Activated T-cell treated with anti-CD3 and anti-CD28 coated beads for 24 hours (primary cell): ENCODE measurements around the gene TMEM37.

Source experiments
- DNase-seq: peaks from one replicate; pipeline ENCODE4 v3.0.0-alpha.2; 2020; ENCODE audit warnings: low read depth

The TMEM37 gene

DNA sequence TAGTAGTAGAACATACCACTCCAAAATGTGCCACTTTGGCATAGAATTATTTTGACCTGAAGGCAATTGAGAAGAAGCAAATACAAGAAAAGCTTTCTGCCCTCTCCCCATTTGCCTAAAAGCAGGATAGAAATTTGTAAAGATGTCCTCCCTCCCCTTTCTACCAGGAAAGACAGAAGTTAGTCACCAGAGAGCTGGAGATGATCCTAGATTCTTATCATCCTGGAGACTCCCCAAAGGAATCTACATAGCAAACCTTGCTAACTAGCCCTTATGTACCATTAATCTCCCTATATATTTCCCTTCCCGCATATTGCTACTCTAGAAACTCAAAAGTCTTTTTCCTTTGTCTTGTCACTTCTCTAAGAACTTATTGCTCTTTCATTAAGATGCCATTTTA is 12.6 kb upstream of the TMEM37 start:
- DNase-seq = no peak

DNA sequence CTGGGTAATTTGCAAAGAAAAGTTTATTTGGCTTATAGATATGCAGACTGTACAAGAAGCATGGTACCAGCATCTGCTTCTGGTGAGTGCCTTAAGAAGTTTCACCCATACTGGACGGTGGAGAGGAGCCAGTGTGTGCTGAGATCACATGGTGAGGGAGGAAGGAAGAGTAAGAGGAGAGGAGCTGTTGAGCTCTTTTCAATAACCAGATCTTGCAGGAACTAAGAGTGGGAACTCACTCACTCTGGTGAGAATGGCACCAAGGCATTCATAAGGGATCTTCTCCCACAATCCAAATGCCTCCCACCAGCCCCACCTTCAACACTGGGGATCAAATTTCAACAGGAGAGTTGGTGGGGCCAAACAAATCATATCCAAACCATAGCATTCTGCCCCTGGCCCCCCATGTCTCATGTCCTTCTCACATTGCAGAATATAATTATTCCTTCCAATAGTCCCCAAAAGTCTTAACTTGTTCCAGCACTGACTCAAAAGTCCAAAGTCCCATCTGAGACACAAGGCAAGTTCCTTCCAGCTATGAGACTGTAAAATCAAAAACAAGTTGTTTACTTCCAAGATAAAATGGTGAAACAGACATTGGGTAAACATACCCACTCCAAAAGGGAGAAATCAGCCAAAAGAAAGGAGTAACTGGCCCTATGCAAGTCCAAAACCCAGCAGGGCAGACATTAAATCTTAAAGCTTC is 11.7 kb upstream of the TMEM37 start:
- DNase-seq = no peak

DNA sequence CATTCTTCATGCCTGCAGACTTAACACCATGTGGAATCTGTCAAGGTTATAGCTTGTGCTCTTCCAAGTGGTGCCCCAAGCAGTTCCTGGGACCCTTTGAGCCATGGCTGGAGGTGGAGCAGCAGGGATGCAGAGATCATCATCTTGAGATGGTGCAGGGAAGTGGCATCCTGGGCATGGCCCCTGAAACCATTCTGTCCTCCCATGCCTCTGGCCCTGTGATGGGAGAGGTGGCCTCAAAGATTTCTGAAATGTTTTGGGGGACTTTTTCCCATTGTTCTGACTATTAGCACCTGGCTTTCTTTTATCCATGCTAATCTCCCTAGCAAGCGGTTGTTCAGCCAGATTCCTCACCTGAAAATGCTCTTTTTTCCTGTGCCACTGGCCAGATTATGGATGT is 10.3 kb upstream of the TMEM37 start:
- DNase-seq = no peak

DNA sequence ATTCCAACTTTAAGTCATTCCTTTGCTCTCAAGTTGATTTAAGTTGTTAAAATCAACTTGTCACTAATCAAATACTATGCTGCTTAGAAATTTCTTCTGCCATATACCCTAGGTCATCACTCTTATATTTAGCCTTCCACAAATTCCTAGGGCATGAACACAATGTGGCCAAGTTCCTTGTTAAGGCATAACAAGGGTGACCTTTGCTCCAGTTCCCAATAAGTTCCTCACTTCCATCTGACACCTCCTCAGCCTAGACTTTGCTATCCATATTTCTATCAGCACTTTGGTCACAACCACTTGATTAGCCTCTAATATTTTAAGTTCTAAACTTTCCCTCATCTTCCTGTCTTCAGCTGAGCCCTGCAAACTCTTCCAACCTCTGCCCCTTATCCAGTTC is 9.9 kb upstream of the TMEM37 start:
- no peak for DNase-seq

DNA sequence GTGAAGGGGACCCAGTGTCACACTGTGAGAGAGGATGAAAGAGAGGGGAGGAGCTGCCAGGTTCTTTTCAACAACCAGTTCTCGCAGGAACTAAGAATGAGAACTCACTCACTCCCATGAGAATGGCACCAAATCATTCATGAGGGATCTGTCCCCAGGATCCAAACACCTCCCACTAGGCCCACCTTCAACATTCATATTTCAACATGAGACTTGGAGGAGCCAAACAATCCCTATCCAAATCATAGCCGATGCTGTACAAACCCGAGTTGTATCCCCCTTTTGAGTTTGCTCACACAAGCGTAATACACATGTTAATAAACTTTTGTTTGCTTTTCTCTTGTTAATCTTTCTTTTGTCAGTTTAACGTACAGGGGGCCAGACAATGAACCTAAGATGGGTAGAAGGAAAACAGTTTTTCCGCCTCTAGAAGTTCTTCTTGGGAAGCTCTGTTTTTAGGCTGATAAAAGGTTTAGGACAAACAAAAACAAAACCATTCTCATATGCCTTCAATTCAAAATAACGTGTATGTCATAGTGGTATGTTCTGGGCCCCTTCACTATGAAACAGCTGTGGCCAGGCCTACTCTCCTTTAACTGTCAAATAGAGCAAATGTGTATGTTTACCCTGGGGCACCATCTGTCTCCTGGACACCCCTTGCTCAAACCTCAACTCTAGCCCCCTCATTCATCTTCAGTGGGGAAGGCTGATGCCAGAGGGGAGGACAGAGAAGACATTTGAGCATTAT is 9.1 kb upstream of the TMEM37 start:
- DNase-seq = no peak

DNA sequence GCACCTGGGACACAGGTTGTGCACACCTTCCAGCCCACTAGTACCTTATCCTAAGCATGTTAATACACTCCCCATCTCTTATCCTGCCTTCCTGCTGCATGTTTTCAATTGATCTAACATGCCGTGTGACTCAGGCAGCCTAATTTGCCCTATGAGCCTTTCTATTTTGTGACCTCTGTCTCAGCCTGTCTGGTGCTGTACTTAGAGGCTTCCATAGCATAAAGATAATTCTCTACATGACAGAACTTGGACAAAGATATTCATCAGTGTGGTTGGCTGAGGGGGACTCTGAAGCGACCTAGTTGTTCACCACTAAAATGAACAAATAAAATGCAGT is 8.6 kb upstream of the TMEM37 start:
- DNase-seq = no peak

DNA sequence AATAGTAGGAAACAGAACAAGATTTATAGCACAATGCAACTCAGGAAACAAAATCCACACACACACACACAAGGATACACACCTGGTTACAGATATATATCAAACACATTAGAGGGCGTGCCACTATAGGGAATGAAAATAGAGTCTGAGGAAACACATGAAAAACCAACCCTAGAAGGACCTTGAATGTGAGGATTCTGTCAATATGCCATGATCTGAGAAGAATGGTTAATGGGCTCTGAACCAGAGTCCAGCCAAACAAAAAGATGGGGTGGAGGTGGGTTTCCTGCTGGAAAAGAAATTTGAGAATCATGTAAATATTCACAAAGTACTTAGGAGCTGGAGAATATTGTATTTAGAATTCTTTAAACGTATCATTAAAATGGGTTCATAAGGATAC is 7.8 kb upstream of the TMEM37 start:
- no peak for DNase-seq

DNA sequence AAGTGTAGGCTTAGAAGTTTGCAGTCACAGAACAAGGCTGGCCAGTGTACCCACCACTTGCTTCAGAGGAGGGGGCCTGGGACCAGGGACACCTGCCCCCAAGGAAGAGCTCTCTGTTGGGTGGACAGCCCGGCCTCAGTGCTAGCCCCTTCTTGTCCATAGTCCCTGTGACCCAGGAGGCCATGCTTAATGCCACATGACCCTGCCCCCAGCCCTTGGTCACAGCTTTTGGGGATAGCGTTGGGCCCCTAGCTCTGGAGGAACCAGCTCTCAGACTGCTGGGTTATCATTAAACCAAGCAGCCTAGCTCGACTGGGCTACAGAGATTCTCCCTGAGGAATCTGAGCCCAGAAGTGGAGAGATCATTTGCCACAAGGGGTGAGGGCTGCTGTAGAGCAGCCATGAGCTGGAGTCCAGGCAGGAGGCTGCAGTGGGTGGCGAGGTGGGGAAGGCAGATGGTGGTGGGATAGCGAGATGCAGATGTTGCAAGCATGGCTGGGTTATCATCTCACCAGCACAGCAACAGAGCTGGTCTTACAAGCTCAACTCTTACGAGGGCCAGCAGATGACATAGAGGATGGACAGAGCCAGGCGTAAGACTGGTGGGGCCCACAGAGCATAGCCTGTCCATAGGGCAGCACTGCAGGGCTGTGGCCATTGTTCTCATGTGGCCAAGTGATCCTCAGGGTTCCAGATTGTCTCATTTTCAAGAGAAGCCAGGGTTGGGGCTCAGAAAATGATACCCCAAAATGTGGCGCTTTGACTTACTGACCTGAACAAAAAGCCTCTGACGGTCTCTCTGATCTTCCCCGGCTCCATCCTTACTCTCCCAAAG is 7.2 kb upstream of the TMEM37 start:
- no peak for DNase-seq

DNA sequence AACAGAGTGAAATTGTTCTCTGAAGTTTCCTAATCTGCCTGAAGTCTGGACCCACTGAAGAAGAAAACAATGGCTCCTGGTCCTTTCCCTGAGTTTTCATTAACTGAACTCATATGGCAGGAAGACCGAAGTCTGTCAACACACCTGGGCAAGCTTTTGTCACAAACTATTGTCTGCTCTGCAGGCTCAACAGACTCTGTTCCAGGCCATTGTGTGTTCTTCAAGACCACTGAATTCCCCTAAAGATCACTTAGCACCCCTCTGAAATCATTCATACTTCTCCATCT is 6.6 kb upstream of the TMEM37 start:
- DNase-seq = no peak

DNA sequence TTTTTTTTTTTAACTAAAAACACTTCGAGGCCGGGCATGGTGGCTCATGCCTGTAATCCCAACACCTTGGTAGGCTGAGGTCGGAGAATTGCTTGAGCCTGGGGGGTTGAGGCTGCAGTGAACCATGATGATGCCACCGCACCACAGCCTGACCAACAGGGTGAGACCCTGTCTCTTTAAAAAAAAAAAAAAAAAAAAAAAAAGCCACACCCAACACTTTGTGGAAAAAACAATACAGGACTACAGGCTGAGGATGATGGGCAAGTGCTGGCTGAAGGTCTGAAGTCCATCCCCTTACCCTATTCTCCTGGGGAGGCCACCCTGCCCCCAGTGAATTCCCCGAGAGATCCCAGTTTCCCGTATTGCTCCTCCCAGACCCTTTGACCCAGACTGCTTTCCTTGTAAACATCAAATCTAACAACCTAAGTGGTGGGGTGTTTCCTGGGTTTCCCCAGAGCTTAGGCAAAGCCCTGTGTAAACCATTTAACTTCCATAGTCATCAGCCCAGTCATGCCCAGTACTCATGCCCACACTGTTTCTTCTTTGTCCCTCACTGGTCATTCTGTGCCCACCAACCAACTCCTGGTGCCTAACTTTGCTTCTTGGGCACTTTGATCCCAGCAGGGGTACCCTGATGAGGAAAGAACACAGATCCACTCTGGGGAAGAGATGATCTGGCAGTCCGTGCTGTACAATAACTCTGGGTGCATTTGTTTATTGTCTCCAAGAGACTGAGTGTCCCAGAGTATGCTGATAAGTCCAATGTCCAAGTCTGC is 5.8 kb upstream of the TMEM37 start:
- DNase-seq = no peak

DNA sequence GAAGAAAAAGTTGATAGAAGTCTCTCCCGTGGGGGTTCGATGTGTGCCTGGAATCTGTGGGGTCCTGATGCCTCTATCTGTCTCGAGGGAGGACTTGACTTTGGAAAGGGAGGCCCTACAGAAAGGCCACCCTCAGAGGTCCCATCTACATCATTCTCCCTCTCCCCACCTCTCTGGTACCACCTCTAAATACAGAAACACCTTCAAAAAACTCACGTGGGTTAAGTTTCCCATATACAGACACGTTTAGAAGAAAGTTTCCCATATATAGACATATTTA is 5.3 kb upstream of the TMEM37 start:
- DNase-seq = no peak

DNA sequence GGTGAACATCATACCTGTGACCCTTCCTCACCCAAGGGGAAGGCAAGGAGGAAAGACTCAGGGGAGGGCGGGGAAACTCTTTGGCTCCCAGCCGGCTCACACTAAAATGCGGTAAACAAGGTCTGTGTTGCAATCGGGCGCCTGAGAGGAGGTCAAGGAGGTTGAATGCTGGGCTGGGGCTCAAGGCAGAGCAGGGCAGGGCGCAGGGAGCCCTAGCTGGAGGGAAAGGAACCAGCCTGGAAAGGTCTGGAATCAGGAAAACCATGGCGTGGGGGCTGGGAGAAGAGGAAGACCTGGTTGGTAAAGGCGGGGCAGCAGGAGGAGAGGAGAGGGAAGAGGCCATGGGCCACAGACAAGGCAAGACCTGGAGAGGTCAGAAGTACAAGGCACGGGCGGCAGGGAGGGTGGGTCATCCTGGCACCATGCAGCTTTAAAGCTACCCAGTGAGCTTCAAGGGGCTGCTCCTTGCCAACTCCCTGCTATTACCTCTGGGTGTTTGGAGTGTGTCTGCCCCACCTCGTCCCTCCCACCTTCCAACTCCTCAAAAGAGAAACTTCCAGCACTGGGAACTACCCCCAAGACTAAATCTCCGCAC is 4.8 kb upstream of the TMEM37 start:
- no peak for DNase-seq

DNA sequence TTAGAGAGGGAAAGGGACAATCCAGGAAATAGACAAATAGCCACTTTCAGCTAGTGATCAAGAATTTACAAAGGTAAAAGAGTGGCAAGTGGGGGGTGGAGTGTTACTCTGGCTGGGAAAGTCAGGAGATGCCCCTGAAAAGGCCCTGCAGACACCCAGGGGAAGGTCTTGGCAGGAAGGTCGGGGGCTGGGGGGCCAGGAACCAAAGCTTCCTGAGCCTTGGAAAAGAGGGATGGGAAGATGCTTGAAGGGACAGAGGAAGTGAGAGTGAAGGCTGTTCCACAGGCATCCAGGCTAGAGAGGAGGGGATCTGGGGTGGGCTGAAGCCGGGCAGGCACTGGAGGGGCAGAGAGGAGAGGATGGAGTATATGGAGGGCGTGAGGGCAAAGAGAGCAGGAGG is 3.9 kb upstream of the TMEM37 start:
- no peak for DNase-seq

DNA sequence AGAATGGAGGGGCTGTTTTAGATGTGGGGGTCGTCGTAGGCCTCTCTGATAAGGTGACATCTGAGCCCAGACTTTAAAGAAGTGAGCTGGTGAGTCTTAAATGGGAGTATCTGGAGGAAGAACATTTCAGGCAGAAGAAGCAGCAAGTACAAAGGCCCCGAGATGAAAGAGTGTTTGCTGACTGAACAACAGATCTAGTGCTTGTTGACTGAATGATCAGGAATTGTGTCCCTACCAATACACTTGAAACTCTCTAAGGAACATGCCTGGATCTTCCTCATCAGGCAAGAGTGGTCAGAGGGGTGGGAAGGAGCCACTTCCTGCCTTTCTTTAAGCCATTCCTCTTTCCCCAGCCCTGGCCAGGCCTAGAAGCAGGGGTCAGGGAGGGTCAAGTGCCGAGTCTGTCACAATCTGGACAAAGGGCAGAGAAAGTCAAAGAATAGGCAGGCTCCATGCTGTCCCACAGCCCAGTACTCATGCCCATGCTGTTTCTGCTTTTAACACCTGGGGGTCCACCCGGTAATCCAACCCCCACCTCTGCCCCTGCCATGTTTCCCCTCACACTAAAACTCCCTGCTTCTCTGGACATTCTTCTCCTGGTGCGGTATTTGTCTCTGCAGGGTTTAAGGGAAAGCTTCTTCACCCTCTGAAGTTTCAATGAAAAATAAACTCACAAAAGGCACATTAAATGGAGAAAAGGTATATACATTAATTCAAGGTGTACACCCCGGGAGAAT is 3.0 kb upstream of the TMEM37 start:
- DNase-seq = no peak

DNA sequence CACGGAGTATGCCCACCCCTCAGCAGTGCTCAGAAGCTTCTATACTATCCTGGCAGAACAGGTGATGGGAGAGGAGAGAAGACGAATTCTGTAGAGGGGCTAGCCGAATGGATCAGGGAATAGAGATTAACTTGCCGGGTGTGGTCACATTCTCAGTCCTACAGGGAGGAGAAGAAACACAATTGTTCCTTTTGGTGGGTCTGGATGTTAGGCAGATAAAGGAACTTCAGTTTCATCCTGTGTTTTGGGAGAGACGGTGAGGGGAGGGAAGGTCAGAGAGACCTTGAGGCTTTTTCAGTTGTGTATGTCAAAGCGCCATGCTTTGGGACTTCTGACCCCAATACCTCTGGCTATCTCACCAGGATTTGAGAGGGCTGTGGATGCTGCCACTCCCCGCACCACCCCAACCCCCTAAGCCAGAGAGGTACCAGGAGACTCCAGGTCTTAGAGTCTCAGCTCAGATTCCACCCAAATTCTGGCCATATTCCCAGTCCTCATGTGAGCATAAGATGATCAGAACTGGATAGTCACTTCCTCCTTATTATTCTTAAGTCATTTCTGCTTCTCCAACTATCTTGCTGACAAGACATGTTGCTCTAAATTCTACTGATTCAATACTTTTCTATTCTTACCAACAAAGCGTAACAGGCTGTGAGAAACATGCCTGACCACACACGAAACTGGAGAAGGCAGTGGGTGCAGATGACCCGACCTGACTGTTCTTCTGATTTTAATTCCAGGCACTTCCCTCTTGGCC is 2.3 kb upstream of the TMEM37 start:
- DNase-seq = no peak

DNA sequence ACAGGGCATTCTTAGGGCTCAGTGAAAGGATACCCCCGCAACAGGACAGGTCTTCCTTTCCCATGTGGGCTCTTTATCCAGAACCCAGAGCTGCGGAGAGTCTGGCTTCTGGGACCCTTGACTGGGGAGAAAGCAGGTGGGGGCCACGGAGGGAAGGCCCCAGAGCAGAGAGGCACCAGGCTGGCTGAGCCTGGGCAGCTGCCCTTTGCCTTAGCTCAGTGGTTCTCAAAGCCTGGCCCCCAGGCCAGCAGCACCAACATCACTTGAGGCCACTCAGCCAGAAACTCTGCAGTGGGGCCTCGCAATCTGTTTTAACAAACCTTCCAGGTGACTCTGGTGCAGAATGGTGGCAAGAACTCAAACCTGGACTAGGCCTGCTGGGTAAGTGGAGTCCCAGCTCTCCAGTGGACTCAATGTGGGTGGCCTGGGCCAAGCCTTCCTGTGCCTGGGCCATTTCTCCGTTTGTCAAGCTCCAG is 1.6 kb upstream of the TMEM37 start:
- DNase-seq = no peak

DNA sequence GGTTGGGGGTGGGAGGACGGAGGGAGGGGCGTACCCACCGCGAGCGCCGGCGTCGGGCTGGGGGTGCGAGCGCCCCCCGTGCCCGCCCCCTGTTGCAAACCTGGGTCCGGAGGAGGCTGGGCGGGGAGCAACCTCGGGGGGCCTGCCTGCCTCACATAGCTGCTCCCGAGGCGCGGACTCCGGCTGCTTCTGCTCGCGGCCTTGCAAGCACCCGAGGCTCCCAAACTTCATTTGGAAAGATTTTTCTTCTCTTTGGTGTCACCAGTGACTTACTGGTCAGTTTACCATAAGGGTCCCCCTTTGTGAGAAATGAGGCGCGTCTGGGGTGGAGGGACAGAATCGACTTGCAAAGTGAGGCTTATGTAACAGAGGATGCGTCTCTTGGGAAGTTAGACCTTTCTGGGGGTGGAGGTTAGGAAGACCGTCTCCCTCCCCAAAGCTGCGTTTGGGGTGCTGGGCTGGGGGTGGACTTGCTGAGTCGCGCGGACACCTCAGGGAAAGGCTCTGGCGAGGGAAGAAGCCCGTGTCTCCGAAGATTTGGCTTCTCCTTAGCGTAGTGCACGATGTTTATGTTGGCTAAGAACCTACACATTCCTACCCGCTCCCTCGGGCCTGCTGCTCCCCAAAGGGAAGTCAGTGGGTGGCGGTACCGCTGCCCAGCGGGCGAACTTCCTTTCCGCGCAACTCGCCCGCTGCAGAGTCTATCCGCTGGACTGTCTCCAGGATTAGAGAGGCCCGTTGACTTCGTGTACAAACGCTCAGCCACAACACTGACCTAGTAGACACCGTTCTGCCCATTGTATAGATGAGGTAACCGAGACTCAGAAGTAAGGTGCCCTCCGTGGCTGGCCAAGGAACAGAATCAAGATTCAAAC is 559 bp downstream of the TMEM37 start:
- DNase-seq = no peak

DNA sequence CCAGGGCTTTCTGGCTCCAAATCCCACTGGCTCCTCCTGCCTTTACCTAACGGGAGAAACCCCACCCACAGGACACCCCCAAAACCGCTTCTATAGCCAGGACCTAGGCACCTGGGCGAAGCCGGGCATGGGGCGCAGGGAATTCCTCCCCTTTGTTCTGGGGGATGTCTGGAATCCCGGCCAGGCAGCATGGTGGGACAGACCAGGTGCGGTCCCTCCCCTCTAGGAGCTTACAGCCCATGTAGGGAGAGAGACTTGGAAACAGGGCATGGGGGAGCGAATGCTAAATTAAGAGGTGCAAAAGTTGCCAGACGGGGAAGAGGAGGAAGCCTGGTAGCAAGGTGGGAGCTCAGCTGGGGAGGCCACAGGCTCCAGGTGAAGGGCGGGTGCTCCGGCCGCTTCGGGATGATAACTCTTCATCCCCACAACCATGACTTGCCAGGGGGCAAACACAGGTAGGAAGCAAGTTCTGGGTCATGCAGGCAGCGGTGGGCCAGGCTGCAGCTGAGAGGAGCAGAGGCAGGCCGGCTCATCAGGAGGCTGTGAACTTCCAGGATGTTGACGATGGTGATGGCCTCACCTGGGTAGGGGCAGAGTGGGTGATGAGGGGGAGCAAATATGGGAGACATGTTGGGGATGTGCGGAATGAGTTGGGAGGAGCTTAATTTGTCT is 1.3 kb downstream of the TMEM37 start:
- DNase-seq = no peak

DNA sequence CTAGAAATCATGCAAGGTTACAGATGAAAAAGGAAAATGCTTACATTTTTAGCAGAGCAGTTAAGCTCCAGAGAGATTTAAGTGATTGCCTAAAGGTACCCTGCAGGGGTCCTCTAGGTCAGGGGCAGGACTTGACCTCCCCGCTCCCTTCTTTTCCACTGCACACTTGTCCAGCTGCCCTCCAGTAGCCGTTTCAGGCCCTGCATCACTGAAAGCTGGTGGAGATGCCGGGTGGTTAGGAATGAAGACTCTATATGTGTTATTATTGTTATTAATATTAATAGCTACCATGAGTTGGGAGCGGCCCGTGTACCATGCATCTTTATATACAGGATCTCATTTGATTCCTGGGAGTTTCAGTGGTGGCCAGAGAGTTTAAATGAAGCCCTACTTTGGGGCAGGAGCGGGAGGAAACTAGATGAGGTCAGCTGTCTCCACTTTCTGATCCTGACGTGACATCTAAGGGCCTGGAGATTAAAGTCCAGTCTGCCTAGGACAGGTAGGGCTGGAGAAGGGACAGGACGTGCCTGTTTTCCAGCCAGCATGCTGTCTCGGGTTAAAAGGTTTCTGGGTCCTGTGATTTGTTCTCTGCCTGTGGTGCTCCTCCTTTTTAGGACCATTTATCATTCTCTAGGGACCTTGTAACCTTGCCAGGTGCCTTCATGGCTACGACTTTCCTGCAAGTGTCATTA is 2.1 kb downstream of the TMEM37 start:
- no peak for DNase-seq
